IPS-18c (cell line): ENCODE measurements around the gene MTCP1.

ENCODE experiments used
- H3K4me3 ChIP-seq: 2 replicates; pipeline ENCODE4 v1.7.0; 2013; ENCODE audit warnings: low read depth, mild to moderate bottlenecking, low read length, moderate library complexity; ENCODE audit not compliant: insufficient read depth
- H3K9me3 ChIP-seq: one replicate; pipeline ENCODE4 v1.6.1; 2013; ENCODE audit warnings: mild to moderate bottlenecking, low read length, moderate library complexity; ENCODE audit not compliant: control insufficient read depth, insufficient read depth

MTCP1 gene

DNA sequence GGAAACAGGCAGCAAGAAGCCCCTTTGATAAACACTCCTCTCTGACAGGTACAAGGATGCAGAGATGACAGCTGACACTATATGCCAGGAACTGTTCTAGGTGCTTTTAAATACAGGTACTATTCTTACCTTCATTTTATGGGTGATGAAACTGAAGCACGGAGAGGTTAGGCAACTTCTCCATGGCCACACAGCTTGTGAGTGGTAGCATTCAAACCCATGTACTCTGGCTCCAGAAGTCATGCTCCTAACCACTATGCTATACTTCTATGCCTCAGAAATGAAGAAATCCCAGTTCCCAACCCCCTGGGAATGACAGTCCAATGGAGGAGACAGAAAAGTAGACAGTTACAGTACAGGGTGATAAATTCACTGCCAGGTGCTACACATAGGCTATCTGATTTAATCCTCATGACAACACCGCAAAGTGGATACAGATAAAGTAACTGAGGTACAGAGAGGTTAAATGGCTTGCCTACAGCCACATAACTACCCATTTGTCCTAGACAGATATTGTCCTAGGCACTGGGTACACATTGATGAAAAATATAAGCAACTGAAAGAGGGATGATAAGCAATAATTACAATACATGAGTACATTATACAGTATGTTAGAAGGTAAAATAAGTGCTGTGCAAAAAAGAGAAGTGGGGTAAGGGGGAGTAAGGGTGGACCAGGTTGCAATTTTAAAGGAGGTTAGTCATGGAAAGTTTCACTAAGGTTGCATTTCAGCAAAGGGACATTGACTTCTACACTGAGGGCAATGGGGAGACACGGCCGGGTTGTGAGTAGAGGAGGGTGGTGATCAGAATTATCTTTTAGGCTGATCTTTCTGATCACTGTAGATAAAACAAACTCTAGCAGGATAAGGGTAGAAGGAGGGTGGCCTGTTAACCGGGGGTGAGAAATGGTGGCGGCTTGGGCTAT is 46.8 kb downstream of the MTCP1 start:
- Histone ChIP-seq H3K9me3 (no peaks in the 10 kb centered on the region), H3K4me3 (no peak overlapping the region)

- no peak within 1 kb of the TSS for H3K4me3 ChIP-seq
- no peaks in the 10 kb centered on the region for H3K9me3 ChIP-seq
These were observed 48.4 kb downstream of the MTCP1 start, which contains the start of gene F8 for GRCh38 chrX:155022585-155022984. F8 (minus strand) TSS chrX:155022723; CDS start chrX:155022552, 171 bp downstream.

- H3K4me3 ChIP-seq = no peak overlapping the region
- H3K9me3 ChIP-seq = no peaks in the 10 kb centered on the region
These were observed 50.3 kb downstream of the MTCP1 start for GRCh38 chrX:155020591-155020990.
